ENCODE data around the gene ZEB2. TPM values are rescaled to one million over a fixed set of nuclear protein-coding genes. Genes with fewer than 3 reads are reported as not detected.
A peak's percentile ranks its signal among the peaks of the same experiment; 100 is the strongest.

The ZEB2 gene
- total and polyA plus RNA-seq, 2 donors (not counting 3 experiments of a cell fraction or from before 2014, with no cell fraction given): 17.9 to 49.6 TPM

DNA sequence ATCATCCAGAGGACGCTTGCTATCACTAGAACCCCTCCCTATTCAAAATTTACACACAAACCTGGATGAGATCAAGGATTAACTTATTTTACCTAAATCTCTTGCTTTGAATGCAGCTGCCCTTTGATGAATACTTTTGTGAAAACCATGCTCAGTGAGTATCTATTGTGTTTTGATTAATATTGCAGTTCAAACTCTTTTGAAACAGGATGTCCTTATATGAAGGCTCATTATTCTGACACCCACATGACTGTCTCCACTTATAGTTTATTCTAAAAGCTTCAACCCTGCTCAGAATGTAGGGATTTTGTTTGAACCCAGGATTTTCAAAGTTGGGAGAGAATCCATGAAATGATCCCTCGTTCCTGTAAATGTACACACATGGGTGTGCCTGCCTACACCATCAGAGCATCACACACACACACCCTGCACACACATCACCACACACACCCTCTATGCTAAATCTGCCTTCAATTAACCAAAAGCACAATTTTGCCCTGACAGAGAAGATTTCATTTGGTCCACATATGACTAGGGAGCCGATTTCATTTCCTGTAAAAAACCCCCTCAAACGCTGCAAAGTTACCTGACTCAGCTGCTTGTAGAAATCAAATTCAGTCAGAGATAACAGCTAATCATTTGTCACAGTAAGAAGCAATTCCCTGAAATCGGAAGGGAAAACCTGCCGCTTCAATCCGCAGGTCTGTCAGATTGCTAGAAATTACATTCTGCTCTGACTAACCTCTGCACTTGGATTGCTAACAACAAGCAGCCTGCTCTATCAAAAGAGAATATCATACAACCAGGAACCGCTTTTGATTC lies 65.2 kb downstream of the ZEB2 start:
- intact Hi-C loops (cut with micrococcal nuclease): loop anchor here (10.0 kb wide), 1 partner anchor 550 kb away; no protein-coding TSS in a partner anchor
- Histone ChIP-seq H4K20me1 (replicated peaks; ENCODE audit: control insufficient read depth, extremely low read depth, insufficient read depth, low read length) (no peaks in the 10 kb centered on the region), H3K79me2 (ENCODE audit: control insufficient read depth, insufficient read depth, low read length) (peaks cover 19% of the 10 kb centered on the region), H3K36me3 (ENCODE audit: control insufficient read depth in 2 of 2, extremely low read depth in 1 of 2, insufficient read depth in 2 of 2, low read length in 2 of 2) (no peaks in the 10 kb centered on the region), H3K9me1 (replicated peaks; ENCODE audit: control insufficient read depth, extremely low read depth, insufficient read depth, low read length) (no peaks in the 10 kb centered on the region), H3K27ac (ENCODE audit: insufficient read depth, low read depth, low read length) (peak overlapping the region; percentile 92), H3K9me3 (replicated peaks; ENCODE audit: control insufficient read depth, insufficient read depth, low read length) (no peaks in the 10 kb centered on the region), H2AFZ (ENCODE audit: low read depth, low read length) (no peak overlapping the region), H3K4me3 (replicated peaks in 1 of 3; ENCODE audit: insufficient read depth in 1 of 3, low read depth in 1 of 3, low read length in 3 of 3) (no peak overlapping the region), H3K4me1 (ENCODE audit: control insufficient read depth, extremely low read depth, insufficient read depth, low read length) (peaks cover 57% of the 10 kb centered on the region), H3K27me3 (ENCODE audit: control insufficient read depth in 2 of 2, insufficient read depth in 2 of 2, low read length in 2 of 2) (no peaks in the 10 kb centered on the region), H3K4me2 (ENCODE audit: insufficient read depth, low read length) (peak overlapping the region; percentile 97), H3K9ac (replicated peaks; ENCODE audit: extremely low read depth, insufficient read depth, low read length) (peak overlapping the region; percentile 91)
- dilution Hi-C loops (cut with MboI; ENCODE audit: extremely low pct_ligation_motif_present, low sequenced_read_pairs): no loop called here
- ChIA-PET POLR2A (no interaction called here), CTCF (interaction anchor here (1.9 kb wide), 1 partner anchor 15 kb away, joined by 5 read pairs; no protein-coding TSS in a partner anchor)
- BruUV-seq (replicated peaks): no TSS peak
- DNase-seq (ENCODE audit: low read depth, low spot score) (peak; percentile 60), FAIRE-seq (no peak)
- no peak for TF ChIP-seq MYC (IDR thresholded peaks at IDR 0.05; ENCODE audit: low read depth, low read length)

DNA sequence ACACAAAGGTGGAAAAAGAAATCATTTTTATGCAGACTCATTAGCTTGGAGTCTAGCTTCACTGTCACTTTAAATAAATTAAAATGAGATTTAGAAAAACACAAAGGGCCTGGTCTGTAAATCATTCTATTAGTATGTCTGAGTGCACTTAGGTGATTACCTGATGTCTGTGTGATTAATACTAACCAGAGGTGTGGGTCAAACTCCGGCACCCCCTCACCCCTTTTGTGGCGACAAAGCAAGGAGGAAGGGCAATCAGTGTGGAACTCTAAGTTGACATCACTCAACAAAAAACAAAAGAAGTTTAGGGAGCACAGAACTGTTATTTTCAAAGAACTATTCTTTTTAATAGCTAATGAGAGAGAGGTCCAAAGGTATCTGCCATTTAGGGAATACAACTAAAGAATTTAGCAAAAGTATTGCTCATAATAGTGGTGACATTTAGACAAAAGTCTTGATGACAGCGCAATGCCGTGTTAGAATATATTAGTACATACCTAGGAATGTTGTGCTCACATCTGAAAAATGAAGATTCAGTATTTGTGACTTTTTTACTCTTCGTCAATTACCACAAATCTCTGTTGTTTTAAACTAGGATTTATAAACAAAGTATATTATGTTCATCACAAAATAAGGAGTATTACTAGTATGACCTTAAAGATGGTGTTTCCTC lies 66.3 kb downstream of the ZEB2 start:
- peak overlapping the region in 1 of 3 experiments; percentile 77 for H3K4me3 ChIP-seq (replicated peaks in 1 of 3; ENCODE audit: insufficient read depth in 1 of 3, low read depth in 1 of 3, low read length in 3 of 3)
- H3K27me3 ChIP-seq (ENCODE audit: control insufficient read depth in 2 of 2, insufficient read depth in 2 of 2, low read length in 2 of 2): no peaks in the 10 kb centered on the region
- peaks cover 52% of the 10 kb centered on the region for H3K4me1 ChIP-seq (ENCODE audit: control insufficient read depth, extremely low read depth, insufficient read depth, low read length)
- H3K36me3 ChIP-seq (ENCODE audit: control insufficient read depth in 2 of 2, extremely low read depth in 1 of 2, insufficient read depth in 2 of 2, low read length in 2 of 2): no peaks in the 10 kb centered on the region
- H3K79me2 ChIP-seq (ENCODE audit: control insufficient read depth, insufficient read depth, low read length): peaks cover 18% of the 10 kb centered on the region
- no TSS peak for BruUV-seq (replicated peaks)
- intact Hi-C loops (cut with micrococcal nuclease) (loop anchor here (2.0 to 10.0 kb wide), 3 partner anchors 95 to 551 kb away; no protein-coding TSS in a partner anchor), dilution Hi-C loops (cut with MboI; ENCODE audit: extremely low pct_ligation_motif_present, low sequenced_read_pairs) (no loop called here)
- peak overlapping the region; percentile 91 for H3K9ac ChIP-seq (replicated peaks; ENCODE audit: extremely low read depth, insufficient read depth, low read length)
- H2AFZ ChIP-seq (ENCODE audit: low read depth, low read length): no peak overlapping the region
- FAIRE-seq (no peak), DNase-seq (ENCODE audit: low read depth, low spot score) (no peak)
- no peaks in the 10 kb centered on the region for H3K9me3 ChIP-seq (replicated peaks; ENCODE audit: control insufficient read depth, insufficient read depth, low read length)
- peak overlapping the region; percentile 92 for H3K27ac ChIP-seq (ENCODE audit: insufficient read depth, low read depth, low read length)
- peak overlapping the region; percentile 97 for H3K4me2 ChIP-seq (ENCODE audit: insufficient read depth, low read length)
- H4K20me1 ChIP-seq (replicated peaks; ENCODE audit: control insufficient read depth, extremely low read depth, insufficient read depth, low read length): no peaks in the 10 kb centered on the region
- ChIA-PET CTCF (interaction anchor here (0.6 to 1.5 kb wide), 2 partner anchors 10 to 34 kb away, joined by 3 to 8 read pairs; no protein-coding TSS in a partner anchor), POLR2A (no interaction called here)
- TF ChIP-seq, protein P1, sequence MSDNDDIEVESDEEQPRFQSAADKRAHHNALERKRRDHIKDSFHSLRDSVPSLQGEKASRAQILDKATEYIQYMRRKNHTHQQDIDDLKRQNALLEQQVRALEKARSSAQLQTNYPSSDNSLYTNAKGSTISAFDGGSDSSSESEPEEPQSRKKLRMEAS (IDR thresholded peaks at IDR 0.05; ENCODE audit: insufficient read depth, insufficient read length): no peak
- TF ChIP-seq POLR2A (IDR thresholded peaks at IDR 0.05; ENCODE audit: low read depth, low read length) (no peak), FOS (IDR thresholded peaks at IDR 0.05; ENCODE audit: borderline replicate concordance, insufficient read depth, low read length) (no peak), MYC (IDR thresholded peaks at IDR 0.05; ENCODE audit: low read depth, low read length) (no peak), EZH2 (IDR thresholded peaks at IDR 0.05; ENCODE audit: borderline replicate concordance, low read depth, low read length, severe bottlenecking) (no peak), POLR2AphosphoS5 (IDR thresholded peaks at IDR 0.05; ENCODE audit: insufficient read depth, low read depth, low read length) (no peak), JUN (IDR thresholded peaks at IDR 0.05; ENCODE audit: borderline replicate concordance, insufficient read depth, insufficient read length, low read depth) (no peak), GATA2 (IDR thresholded peaks at IDR 0.05; ENCODE audit: insufficient read depth, insufficient read length, low read depth, low read length) (no peak)
- TF ChIP-seq, protein P2, sequence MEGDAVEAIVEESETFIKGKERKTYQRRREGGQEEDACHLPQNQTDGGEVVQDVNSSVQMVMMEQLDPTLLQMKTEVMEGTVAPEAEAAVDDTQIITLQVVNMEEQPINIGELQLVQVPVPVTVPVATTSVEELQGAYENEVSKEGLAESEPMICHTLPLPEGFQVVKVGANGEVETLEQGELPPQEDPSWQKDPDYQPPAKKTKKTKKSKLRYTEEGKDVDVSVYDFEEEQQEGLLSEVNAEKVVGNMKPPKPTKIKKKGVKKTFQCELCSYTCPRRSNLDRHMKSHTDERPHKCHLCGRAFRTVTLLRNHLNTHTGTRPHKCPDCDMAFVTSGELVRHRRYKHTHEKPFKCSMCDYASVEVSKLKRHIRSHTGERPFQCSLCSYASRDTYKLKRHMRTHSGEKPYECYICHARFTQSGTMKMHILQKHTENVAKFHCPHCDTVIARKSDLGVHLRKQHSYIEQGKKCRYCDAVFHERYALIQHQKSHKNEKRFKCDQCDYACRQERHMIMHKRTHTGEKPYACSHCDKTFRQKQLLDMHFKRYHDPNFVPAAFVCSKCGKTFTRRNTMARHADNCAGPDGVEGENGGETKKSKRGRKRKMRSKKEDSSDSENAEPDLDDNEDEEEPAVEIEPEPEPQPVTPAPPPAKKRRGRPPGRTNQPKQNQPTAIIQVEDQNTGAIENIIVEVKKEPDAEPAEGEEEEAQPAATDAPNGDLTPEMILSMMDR (IDR thresholded peaks at IDR 0.05; ENCODE audit: extremely low read depth in 1 of 2, insufficient read depth in 1 of 2, low read depth in 1 of 2, low read length in 2 of 2): no peak
- no peaks in the 10 kb centered on the region for H3K9me1 ChIP-seq (replicated peaks; ENCODE audit: control insufficient read depth, extremely low read depth, insufficient read depth, low read length)

Data from endothelial cell of umbilical vein (primary cell).